Measurements from ENCODE around the gene HMCN1.

The HMCN1 gene

DNA sequence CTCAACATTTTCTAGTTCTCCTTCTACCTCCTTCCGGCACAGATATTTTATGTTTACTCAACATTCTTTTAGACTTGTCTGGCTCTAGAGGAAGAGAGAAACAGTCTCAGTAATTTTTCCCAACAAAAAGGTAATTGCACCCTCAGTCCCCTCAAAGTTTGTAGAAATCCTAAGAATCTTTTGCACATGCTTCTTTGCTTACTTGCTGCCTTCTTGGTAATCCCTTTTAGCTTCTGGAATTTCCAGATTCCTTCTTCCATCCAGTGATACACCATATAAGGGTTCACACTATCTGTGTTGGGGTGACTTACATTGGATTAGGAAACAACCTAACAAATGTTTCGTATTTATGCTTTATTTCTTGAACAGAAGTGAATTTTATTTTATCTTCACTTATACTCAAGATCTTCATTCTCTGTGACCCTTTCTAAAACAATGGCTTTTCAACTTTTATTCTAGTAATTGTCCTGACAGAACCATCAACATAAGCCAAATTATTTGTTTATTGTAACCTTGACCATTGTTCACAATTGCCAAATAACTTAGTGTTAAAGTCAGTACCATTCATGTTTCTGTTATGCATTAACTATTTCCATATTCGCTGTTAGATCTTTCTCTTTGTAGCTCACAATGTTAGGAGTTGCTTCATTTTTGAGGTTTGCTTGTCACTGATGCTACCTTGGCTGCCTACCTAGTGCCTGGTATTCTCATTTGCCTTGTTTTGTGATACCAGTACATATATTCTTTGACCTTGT is 238.1 kb downstream of the HMCN1 start:
- no peak for DNase-seq

DNA sequence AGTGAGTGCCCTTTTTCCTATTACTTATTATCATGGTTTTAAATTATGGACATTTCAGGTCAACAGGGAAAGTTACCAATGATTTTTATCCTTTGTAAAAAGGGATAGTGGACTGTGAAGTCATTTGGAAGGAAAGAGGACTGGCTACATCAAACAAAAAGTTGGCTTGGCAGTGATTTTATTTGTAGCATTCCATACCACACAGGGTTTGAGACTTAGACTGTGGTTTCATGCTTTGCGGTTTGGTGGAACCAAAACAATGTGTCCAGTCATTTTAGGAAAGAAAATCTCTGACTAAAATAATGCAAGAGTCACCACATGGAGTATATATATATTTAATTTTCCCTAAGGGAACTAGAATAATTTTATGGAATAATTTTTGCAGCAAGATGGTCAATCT is 239.5 kb downstream of the HMCN1 start:
- DNase-seq, result no peak

DNA sequence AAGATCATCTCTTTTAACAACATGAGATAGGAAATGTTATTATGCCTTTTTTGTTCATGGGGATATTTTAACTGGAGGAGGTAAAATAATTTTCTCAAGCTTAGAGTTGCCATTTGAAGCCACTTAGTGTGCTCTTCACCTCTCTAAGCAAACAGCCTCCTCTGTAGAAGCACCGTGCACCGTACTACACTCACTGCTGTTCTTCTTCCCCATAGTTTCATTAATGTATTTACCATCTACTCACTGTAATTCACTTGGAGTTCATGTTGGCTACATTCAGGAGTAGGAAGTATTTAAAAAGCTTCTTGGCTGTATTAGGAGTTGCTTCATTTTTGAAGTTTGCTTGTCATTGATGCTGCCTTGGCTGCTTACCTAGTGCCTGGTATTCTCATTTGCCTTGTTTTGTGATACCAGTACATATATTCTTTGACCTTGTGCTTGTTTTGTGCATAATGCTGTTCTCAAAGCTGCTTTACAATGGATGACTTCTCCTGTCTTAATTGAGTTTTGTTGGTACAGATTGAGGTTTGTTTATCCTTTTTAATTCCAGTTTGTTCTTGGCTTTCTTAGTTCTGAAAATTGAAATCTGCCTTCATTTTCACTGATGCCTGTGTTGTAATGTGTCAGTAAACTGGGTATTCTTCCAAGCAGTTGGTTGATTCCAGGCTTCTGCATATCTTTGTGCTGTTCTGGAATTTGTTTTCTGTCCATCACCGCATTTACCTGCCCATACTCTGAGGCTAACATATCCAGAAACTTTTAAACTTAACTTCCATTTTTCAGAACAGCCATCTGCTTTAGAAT is 240.4 kb downstream of the HMCN1 start:
- no peak for DNase-seq

DNA sequence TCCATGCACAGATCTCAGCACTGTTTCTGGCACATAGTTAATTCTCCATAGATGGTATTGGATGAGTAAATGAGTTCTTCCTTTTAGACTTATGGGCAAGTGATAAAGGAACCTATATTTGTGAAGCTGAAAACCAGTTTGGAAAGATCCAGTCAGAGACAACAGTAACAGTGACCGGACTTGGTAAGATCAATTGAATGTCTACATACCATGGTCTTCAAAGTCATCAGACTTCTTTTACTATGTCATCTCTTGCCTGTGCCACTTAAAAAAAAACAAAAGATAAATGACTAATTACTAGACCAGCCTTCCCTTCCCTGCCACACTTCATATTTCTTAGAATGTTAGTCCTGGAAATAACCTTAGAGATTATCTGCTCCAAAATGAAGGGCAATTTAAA is 246.7 kb downstream of the HMCN1 start:
- DNase-seq, result no peak

DNA sequence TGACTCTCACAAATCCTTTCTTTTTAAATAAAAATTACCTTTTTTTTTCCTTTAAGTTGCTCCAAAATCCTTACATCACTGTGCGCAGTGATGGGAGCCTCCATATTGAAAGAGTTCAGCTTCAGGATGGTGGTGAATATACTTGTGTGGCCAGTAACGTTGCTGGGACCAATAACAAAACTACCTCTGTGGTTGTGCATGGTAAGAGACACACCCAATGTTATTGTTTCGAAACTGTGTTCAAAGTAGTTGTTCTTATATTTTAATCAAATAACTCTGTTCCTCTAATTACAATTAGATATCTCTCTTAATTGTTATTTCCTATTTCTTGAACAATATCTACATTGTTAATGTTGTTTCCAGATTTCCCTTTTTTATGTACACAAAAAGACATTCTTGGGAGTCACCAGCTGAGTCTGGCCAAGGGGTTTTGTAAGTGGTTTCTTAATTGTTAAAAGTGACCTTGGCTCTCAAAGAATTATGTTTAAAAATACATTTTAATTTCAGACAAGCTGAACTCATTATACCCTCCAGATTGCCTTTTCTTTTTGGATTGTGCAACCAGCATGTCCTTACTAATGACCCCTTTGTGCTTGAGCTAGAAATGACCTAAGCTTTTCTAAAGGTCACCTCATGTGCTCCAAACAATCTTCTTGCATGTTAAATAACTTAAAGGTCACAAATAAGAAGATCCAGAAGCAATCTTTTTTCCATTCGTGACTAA is 250.1 kb downstream of the HMCN1 start:
- DNase-seq, result no peak

DNA sequence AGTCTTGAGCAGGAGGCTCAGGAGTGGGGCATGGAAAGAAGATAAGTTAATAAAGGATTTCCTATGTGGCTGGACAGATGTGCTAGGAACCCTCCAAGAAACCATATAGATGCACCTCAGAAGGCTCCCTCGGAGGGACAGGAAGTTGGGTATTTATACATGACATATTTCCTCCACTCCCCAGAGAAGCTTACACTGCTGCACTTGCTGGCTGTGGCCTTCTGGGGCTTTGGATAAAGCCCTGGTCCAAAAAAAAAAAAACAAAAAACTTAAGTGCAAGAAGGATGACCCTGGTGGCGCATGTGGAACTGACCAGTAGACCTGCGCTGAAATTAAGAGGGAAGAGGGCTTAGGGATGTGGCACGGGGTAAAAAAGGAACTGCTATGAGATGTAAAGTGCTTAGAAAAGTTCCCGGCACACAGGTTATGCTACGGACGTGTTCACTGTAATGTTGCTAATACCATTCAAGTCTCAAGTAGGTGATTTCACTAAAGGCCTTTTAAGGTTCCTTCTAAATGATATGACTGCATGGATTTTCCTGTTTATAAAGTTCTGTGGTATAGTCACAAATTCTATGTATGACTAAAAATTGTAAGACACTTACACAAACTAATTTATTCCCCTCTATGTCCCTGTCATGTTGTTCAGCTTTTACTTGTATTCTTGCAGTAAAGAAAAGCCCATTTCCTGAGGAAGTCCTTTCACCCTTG is 253.6 kb downstream of the HMCN1 start:
- DNase-seq, result no peak

DNA sequence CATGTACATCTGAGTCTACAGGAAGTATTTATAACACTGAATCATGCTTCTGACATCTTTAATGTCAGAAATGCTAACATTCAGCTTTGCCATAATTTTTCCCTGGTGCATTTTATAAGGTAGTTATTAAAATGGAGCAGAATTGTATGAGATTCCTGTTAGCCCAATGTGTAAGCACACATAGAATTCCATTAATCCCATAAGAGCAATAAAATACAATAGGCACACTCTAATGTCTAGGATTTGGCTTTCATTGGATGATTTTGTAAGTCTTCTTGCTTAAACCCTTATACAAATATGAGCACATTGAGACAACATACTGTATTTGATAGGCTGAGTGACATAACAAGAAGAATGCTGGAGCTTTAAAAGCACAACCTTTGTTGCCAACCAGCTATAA is 256.4 kb downstream of the HMCN1 start:
- no peak for DNase-seq

DNA sequence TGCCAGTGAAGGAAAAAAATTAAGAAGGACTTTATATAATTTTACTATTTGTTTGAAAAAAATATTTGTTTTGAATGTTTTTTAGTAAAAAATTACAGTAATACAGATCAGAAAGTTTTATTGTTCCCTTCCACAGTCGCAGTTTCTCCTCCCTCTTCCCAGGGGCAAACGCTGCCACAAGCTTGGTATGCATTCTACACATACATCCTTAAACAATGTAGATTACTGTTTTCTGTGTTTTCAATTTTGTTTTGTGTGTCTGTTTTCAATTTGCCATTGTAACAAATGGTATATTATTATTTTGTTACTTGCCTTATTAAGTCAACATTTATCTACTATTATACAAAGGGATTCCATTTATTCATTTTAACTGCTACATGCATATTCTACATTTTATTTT is 257.1 kb downstream of the HMCN1 start:
- no peak for DNase-seq

DNA sequence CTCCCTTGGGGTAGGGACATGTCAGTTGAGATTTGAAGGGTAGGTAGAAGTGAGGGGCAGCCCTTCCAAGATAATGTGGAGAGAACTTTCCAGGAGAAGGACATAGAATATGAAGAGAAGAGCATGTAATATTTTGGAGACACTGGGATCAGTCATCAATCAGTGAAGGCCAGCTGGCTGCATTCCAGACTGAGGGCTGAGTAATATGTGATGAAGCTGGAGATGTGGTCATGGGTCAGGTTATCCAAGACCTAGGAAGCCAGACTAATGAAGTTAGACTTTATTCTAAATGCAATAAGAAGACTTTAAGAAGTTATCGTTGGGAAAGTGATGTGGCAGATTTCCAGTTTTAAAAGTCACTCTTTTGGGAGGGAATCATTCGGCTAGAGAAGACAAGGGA is 262.0 kb downstream of the HMCN1 start:
- DNase-seq, result no peak

DNA sequence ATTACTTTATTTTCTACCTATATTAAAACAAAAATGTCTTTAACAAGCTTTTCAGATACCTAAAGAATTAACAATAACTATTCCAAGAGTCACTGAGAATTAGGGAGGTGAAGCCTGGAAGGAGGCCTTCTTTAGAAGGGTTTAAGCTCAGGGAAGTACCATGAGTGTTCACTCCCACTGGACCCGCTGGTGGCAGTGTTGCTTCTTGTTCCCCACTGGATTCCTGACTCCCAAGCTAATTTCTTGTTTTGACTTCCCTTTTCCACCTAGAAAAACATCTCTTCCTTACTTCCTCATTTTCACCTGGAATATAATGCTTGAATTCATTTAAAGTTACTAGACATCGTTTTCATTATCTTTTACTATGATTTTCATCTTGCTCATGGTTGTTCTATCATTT is 264.2 kb downstream of the HMCN1 start:
- no peak for DNase-seq

DNA sequence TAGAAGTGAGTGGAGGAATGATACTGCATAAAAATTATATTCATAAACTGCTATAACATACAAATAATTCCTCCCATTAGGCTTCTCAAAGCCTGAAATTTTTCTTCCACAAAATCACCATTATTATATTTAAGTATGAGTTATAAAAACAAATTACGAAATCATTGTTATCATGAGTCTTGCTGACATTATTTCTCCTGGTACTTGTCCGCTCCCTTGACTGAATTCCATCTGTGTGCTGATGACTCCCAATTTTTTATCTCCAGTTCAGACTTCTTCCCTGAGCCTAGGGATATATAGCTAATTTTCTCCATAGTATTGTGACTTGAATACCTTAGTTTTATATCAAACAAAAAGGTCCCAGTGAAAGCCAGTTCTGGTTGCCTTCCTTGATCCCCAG is 268.2 kb downstream of the HMCN1 start:
- DNase-seq, result no peak

DNA sequence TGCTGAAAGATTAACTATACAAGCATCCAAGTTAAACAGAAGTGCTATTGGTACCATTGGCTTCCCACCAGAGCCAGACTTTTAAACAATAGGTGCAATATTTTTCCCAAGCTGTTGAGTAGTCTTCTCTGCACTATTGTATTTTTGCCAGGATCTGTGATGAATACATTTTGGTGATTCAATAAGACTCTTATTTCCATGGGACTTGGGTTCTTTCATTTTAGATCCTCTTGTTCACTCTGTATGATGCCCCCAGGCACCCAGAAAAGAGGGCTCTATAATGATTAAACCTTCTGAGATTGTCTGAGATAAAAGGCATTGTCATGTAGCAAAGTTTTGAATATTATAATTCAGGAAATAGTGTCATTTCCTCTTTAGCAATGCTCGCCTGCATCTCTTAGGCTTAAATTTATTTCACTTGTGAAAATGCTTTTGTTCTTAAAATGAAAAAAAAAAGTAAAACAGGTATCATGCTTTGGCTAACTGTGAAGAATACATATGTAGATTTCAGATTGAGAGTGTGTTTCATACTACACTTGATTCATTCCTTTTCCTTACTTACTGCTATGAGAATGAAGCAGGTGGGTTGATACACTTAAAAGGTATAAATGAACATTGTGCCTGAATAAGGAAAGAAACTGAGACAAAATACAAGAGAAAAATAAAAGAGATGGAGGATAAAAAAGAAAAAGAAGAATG is 275.0 kb downstream of the HMCN1 start:
- no peak for DNase-seq

DNA sequence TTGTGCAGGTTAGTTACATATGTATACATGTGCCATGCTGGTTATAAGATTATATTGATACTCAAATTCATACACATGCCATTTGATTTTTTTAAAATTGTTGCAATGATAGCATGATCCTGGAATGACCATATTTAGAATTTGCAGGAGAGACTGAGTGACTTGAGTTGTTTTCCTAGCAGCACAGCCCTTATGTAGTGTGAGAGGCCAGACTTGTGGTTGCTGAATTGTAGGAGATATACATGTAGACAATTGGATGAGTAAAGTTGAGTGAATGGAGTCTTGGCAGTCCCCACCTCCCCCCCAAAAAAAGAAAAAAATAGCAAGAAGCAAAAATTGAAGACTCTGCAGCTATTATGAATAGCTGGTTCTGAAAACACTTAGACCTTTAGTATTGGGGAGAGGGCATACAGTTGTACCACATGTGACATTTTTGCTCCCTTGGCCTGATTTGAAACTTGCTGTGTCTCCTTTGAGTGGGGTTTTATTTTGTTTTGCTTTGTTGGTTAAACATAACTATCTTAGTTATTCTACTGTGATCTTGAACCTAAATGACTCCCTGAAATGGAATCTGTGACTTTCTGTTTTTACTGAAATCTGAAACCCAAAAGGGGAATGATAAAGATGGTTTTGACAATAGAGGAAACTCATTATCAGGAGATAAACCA is 280.3 kb downstream of the HMCN1 start:
- DNase-seq, result no peak

DNA sequence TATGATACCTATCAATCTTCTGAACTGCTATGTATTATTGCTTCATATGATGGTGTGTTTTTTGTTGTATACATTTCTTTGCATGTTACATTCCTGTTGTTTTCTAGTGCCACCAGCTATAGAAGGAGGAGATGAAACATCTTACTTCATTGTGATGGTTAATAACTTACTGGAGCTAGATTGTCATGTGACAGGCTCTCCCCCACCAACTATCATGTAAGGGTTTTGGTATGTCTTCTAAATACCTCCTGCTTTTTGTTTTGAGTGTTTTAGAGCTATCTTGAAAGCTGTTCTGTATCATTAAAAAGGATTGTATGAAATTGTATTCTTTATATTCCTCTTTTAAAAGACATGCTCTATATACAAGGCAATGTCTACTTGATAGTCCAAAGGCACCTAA is 282.7 kb downstream of the HMCN1 start:
- no peak for DNase-seq

DNA sequence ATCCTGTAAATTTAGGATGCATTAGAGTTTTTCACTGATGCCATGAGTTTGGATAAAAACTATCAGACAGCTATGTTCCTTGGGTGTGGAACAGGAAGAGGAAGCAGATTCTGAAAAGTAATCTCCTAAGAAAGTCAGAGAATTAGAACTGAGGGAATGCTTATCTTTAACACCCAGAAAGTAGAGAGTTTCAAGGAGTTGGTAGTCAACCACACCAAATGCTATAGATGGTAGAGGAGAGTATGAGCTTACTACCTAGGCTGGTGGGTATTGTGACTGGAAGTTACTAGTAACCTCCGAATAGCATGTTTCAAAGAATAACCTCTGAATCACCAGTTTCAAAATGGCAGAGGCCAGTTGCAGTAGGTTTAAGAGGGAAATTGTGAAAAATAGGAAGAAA is 288.0 kb downstream of the HMCN1 start:
- no peak for DNase-seq

DNA sequence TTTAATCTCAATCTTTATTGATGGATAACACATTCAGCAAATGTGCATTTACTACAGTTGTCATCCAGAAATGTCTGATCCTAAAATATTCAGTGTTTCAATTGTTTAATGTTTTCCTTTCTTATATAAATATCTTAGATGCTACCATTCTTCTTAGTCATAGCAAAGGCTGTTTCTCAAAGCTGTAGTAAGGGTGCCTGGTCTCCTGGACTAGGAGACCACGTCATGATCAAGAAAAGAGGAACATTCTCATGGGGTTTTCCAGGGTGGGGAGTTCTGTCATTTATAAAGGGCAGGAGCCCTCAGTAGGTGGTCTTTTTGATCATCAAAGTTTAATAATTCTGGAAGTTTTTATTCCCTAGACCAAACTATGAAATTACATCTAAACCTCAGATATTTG is 292.8 kb downstream of the HMCN1 start:
- no peak for DNase-seq

DNA sequence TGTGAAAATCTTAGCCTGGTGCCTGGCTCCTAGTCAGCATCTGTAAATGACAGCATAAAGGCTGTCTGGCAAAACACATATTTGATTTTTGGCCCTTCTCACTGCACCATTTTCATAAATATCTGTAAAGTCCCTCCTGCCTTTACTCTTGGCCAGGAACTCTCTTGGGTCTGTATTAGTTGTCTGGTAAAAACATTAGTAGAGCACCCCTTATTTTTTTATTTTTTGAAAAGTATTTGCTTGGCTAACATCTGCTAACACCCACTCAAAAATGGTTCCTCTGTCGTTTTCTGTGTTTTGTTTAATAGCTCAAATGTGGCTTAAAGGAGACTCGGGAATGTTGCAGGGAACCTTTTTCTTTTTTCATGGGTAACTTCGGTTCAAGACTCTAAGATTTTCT is 293.4 kb downstream of the HMCN1 start:
- DNase-seq, result no peak

DNA sequence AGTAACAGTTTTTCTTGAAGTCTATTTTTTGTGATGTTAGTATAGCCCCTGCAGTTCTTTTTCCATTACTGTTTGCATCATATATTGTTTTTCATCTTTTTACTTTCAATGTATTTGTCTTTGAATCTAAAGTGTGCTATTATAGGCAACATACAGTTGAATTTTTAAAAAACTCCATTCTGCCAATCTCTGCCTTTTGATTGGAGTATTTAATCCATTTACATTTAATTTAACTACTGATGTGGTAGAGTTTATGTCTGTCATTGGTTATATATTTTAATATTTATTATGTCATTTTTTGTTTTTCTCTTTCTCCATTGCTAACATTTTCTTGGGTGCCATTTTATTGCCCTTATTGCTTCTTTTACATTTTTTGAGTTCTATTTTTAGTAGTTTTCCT is 296.3 kb downstream of the HMCN1 start:
- DNase-seq, result no peak

DNA sequence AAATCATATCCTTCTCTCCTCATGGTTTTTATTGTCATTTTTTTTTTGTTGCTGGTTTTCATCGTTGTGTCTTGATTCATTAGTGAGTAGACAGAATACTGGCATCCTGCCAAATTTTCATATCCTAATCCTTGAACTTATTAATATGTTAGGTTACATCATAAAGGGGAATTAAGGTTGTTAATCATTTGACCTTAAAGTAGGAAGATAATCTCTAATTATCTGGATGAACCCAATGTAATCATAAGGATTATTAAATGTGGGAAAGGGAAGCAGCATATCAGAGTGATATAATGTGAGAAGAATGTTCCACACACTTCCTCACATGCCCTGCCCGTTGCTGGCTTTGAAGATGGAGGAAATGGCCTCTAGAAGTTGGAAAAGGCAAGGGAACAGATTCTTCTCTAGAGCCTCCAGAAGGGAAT is 299.7 kb downstream of the HMCN1 start:
- no peak for DNase-seq

DNA sequence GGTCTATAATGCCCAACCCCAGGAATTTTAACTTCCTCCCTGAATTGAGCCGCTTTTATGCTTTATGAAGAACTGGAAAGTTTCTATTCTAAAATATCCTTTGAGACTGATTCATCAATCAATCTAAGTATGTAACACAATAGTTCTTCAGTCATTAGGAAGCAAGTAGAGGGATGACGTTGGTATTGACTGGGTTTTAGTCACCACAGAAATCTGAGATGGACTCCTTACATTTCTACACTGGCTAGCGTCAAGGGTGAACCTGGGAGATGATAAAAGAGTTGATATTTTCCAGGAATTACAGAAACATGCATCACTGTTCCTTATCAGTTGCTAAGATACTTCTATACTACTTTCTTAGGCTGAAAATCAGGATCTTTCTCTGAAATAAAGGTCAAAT is 308.0 kb downstream of the HMCN1 start:
- no peak for DNase-seq

DNA sequence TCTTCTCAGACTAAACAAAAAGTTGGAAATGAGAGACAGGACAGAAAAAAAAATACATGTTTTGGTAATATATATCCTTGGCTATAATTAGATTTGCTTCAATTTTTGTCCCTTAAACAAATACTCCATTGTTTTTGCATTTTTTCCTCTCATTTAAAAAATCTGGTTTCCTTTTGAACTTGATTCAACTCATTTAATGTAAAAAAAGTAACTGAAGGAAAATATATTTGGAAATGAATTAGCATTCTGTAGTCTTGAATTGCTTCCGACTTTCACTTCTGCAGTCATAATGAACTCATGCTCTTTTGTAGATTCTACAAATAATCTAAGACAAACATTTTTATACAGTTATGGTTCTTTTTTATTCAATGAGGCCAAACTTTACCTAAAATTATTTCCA is 309.1 kb downstream of the HMCN1 start:
- no peak for DNase-seq

DNA sequence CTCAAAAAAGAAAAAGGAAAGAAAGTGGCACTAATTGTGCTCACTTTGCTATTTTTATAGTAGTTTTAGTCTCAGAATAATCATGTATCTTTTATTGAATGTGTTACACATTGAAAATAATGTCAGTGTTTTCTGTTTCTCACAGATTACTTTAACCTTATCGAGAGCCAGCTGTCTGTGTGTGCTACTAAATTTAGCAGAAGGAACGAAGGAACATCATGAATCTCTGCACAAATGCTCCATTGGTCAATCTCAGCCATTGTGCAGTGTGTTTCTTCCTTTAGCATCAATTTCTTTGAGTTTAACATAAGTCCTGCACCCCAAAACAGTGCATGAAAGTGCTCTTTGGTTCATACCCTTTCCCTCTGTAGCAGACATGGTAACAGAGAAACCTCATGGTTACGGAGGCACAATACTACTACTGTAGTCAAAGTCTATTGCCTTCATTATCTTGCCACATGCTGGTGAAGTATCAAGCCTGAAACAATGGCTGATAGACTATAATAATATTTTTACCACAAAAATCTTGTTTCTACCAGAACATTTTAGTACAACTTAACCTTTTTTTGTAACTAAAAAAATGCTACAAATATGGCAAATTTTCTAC is 310.0 kb downstream of the HMCN1 start:
- no peak for DNase-seq

Data from NCI-H2081 treated with DMSO at 0.1 percent for 48 hours (cell line).